GM12873 (cell line): ENCODE results near the gene KRTAP10-4.

Source experiments
- TF ChIP-seq, protein P1 (sequence below): IDR thresholded peaks from 2 replicates; pipeline ENCODE4 v1.5.1; 2012; ENCODE audit warnings: low read depth, mild to moderate bottlenecking, moderate library complexity, low read length, control low read depth; ENCODE audit not compliant: insufficient read depth; ENCODE audit errors: missing control alignments

The KRTAP10-4 gene

DNA sequence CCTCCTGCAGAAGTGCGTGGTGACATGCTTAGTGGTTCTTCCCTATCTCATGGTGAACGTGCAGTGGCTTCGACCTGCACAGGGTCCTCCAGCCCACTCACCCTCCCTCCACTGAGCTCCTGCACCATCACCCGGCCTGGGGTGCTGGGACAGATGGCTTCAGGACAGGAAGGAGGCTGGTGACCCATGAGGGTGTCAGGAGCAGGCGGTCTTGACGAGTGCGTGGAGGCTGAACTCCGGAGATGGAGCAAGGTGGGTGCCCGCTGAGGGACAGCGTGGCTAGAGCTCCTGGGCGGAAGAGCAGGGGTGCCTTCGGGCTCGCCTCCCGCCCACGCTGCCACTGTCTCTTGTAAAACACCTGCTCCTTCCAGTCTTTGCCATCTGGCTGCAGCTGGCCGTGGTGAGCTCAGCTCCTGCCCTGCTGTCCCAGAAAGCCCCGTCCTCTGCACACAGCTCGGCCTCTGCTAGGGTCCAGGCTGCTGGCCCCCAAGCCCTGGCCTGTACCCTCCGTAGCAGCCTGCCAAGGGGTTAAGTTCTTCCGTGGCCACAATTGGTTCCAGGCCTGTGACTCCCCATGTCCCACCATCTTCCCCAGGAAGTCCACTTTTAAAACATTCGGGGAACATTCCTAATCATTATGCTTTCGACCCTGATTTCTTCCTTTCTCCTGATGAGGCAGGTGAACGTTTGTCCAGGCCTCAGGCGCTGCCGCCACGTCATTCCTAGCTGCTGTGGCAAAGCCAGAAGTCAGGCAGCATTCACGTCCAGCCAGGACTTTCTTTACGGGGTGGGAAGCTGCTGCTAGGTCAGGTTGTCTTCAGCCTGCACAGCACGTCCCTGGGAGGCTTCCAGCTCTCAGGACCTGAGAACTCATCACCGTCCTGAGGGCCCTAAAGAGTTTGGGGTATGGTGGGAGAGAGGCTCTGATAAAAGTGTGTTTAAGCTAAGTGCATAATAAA is 41.6 kb upstream of the KRTAP10-4 start:
- TF ChIP-seq, protein P1, sequence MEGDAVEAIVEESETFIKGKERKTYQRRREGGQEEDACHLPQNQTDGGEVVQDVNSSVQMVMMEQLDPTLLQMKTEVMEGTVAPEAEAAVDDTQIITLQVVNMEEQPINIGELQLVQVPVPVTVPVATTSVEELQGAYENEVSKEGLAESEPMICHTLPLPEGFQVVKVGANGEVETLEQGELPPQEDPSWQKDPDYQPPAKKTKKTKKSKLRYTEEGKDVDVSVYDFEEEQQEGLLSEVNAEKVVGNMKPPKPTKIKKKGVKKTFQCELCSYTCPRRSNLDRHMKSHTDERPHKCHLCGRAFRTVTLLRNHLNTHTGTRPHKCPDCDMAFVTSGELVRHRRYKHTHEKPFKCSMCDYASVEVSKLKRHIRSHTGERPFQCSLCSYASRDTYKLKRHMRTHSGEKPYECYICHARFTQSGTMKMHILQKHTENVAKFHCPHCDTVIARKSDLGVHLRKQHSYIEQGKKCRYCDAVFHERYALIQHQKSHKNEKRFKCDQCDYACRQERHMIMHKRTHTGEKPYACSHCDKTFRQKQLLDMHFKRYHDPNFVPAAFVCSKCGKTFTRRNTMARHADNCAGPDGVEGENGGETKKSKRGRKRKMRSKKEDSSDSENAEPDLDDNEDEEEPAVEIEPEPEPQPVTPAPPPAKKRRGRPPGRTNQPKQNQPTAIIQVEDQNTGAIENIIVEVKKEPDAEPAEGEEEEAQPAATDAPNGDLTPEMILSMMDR = no peak

DNA sequence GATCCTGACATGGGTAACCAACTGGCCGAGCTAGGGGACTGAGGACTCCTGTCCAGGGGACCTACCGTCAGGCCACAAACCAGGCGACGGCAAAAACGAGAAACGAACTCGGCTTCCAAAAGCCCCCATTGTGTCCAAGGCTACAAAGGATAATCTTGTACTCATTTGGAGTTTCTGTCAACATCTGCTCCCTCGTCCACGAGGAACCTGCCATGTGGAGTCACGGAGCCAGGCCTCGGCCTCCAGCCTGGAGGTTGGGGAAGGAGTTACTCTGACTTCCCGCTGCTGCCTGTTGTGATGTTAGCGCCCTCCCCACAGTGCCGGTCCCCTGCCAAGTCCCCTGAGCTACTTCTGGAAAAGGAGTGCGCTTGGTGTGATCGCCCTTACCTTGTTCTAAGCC is 40.8 kb upstream of the KRTAP10-4 start:
- TF ChIP-seq, protein P1 = no peak

DNA sequence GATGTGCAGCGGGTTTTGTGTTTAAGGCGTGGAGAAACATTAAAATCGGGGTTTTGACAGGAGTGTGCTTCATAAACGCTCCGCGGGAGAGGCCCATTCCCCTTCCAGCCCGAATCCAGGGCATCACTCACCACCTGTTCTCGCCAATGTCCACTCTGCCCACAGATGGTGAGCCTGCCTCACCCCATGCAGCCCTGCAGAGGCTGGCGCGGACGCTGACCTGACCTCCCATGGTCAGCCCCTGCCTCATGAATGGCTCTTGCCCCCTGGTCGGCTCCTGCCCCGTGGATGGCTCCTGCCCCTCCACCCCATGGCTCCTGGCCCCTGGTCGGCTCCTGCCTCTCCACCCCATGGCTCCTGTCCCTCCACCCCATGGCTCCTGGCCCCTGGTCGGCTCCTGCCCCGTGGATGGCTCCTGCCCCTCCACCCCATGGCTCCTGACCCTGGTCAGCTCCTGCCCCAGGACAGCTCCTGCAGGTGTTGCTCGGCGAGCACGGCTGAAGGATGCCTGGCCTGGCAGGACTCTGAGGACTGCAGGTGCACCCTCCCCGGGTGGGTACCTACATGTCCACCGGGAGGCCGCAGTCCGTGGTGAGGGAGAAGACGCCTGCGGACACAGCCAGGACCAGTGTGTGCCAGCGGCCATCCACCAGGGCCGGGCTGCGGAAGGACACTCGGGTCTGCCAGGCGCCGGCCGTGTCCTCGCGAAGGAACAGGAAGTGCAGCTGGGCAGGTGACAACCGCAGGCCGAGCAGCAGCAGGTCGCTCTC is 40.2 kb upstream of the KRTAP10-4 start:
- TF ChIP-seq, protein P1 = no peak

DNA sequence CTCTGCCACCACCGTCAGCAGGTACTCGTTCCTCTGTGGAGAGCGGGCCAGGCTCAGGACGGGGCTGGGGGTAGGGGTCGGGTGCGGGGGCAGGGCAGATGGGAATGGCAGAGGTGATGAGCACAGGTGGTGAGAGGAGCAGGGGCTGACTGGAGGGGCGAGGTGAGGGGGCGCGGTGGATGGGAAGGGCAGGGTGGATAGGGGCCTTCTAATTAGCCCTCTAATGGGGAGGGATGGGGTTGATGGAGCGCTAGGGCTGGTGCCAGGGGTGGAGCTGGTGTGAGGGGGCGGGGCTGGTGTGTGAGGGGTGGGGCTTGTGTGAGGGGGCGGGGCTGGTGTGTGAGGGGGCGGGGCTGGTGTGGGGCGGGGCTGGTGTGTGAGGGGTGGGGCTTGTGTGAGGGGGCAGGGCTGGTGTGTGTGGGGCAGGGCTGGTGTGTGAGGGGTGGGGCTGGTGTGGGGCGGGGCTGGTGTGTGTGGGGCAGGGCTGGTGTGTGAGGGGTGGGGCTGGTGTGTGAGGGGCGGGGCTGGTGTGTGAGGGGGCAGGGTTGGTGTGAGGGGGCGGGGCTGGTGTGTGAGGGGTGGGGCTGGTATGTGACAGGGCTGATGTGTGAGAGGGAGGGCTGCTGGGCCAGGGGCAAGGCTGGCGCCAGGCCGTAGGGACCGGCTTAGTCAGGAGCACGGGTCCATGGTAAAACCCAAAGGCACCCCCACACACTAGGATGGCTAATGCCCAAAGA is 39.5 kb upstream of the KRTAP10-4 start:
- TF ChIP-seq, protein P1 = no peak

DNA sequence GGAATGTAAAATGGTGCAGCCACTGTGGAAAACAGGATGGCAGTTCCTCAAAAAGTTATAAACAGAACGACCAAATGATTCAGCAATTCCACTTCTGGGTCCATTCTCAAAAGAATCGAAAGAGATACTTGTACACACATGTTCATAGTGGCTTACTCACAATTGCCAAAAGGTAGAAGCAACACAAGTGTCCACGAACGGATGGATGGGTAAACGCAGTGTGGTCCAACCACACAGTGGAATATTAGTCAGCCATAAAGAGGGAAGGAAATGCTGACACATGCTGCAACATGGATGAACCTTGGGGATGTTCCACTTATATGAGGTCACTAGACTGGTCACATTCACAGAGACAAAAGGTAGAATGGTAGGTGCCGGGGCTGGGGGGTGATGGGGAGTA is 38.8 kb upstream of the KRTAP10-4 start:
- TF ChIP-seq, protein P1 = no peak

DNA sequence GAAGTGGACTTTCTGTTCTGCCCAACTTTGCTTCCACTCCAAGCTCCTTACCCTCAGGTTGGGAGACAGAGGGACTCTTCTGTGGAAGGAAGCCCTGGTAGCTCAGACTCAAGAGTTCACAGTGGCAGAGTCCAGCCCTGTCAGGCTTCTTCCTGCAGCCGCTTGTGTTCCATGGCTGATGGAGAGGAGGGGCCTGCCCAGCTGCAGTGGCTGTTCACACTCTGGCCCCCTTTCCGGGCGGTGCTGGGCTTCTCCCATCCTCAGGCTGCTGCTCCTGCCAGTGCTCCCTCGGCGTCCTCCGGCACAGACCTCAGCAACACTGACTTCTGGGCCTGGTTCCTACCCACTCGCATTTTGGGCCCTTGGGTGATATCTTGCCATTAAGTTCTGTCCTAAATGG is 37.6 kb upstream of the KRTAP10-4 start:
- TF ChIP-seq, protein P1 = no peak
